Effector CD4-positive, alpha-beta T cell (primary cell): ENCODE results near the gene PPM1F.

Experiments
- DNase-seq: peaks from one replicate; pipeline ENCODE4 v3.0.0-alpha.2; 2020

The PPM1F gene

GRCh38 chr22:21975273-21975672 is 22.6 kb upstream of the PPM1F start:
- DNase-seq: no peak

GRCh38 chr22:21974058-21974649 is 21.5 kb upstream of the PPM1F start:
- no peak for DNase-seq

GRCh38 chr22:21972806-21973205 is 20.2 kb upstream of the PPM1F start:
- DNase-seq: no peak

- DNase-seq: peak; percentile 41
These were observed 19.7 kb upstream of the PPM1F start for GRCh38 chr22:21972293-21972779.

- DNase-seq: no peak
These were observed 19.2 kb upstream of the PPM1F start for GRCh38 chr22:21971858-21972275.

GRCh38 chr22:21970800-21971617 is 18.4 kb upstream of the PPM1F start:
- no peak for DNase-seq

- no peak for DNase-seq
These were observed 17.6 kb upstream of the PPM1F start for GRCh38 chr22:21970037-21970799.

- DNase-seq: no peak
These were observed 15.9 kb upstream of the PPM1F start for GRCh38 chr22:21968452-21969129.

GRCh38 chr22:21967693-21968271 is 15.1 kb upstream of the PPM1F start:
- DNase-seq: no peak

- DNase-seq: no peak
These were observed 14.2 kb upstream of the PPM1F start for GRCh38 chr22:21966643-21967516.

GRCh38 chr22:21965762-21966288 is 13.2 kb upstream of the PPM1F start:
- no peak for DNase-seq

GRCh38 chr22:21964918-21965484 is 12.4 kb upstream of the PPM1F start:
- DNase-seq: no peak

GRCh38 chr22:21964234-21964633 is 11.6 kb upstream of the PPM1F start:
- DNase-seq: no peak

GRCh38 chr22:21963790-21964211 is 11.2 kb upstream of the PPM1F start:
- no peak for DNase-seq

- no peak for DNase-seq
These were observed 10.6 kb upstream of the PPM1F start for GRCh38 chr22:21963286-21963685.

GRCh38 chr22:21962655-21962949 is 10.0 kb upstream of the PPM1F start:
- no peak for DNase-seq

- DNase-seq: no peak
These were observed 9.4 kb upstream of the PPM1F start for GRCh38 chr22:21961886-21962654.

GRCh38 chr22:21961127-21961867 is 8.6 kb upstream of the PPM1F start:
- no peak for DNase-seq
